Measurements from ENCODE around the gene ATP10A. TPM values are rescaled to one million over a fixed set of nuclear protein-coding genes. Genes with fewer than 3 reads are reported as not detected.

The ATP10A gene
- total RNA-seq, 1 experiment from 2014 or later = not detected

DNA sequence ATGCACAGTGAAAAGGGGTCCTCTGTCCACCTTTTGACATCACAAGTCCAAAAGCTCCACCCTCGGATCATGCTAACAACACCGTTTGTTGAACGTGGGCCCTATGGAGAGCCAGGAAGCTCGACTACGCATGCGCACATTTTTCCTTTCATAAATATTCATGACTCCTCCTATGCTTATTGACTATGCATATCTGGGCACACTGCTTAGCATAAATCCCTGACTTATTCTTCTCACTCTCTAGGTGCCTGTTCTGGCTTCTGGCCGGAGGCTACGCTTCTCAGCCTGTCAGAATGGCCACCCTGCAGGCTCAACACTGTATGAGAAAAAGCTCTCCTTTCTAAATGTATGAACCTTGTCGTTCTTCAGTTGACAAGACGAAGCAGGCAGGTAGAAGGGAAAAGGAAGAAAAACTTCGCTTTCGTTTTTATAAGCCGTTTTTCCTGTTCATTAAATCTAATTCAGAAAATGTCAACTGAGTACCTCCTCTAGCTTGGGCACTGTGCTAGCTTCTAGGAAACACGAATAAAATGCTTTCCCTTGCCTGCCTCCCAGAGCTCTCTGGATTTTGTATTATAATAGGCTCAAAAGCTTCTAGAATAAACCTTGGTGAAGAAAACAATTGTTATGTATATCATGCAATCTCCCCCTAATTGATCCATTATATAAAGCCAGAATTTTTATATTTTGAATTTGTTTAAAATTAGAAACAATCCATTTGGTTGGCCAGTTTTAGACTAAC is 207.7 kb downstream of the ATP10A start:
- H3K4me3 Mint-ChIP-seq (ENCODE audit: unreplicated experiment) = no peak overlapping the region
- no peaks in the 10 kb centered on the region for H3K27me3 ChIP-seq (replicated peaks; ENCODE audit: control insufficient read depth, insufficient read depth, low read length)
- no peaks in the 10 kb centered on the region for H3K36me3 Mint-ChIP-seq (ENCODE audit: insufficient read depth, unreplicated experiment)
- no peak for TF ChIP-seq CTCF (IDR thresholded peaks at IDR 0.05; ENCODE audit: insufficient read depth in 1 of 2, low read depth in 1 of 2, low read length in 1 of 2, severe bottlenecking in 1 of 2, unreplicated experiment in 1 of 2)
- H3K9me3 ChIP-seq = peaks cover 5% of the 10 kb centered on the region; the same call in 1 of the 2 replicates
- H3K36me3 ChIP-seq (ENCODE audit: control insufficient read depth, insufficient read depth, low read length) = no peaks in the 10 kb centered on the region
- ChIA-PET POLR2A (no interaction called here), CTCF (no interaction called here)
- peaks cover 10% of the 10 kb centered on the region for H3K4me1 ChIP-seq
- no peak for DNase-seq
- H3K9me3 Mint-ChIP-seq (ENCODE audit: unreplicated experiment) = peaks cover 10% of the 10 kb centered on the region
- H3K4me3 ChIP-seq (ENCODE audit: low read depth, low read length) = no peak overlapping the region
- BruUV-seq (replicated peaks) = no TSS peak
- intact Hi-C loops (cut with micrococcal nuclease; ENCODE audit: unreplicated experiment) = no loop called here
- H3K4me1 Mint-ChIP-seq (ENCODE audit: low read depth, unreplicated experiment) = peaks cover 9% of the 10 kb centered on the region
- no peak overlapping the region for H3K27ac Mint-ChIP-seq (ENCODE audit: unreplicated experiment)
- H3K27me3 Mint-ChIP-seq (ENCODE audit: insufficient read depth, unreplicated experiment) = no peaks in the 10 kb centered on the region

DNA sequence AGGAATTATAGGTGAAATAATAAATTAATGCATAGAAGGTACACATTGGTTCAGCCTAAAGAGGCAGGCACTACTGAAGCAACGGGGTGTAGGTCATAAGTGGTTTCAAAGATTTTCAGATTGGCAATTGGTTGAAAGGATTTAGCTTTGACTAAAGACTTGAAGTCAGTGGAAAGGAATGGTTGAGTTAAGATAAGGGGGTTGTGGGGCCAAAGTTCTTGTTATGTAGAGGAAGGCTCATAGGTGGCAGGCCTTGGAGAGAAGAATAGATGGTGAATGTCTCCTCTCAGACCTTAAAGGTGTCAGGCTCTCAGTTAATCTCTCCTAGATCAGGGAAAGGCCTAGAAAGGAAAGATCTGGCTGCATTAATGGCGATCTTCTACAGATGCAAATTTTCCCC is 209.8 kb downstream of the ATP10A start:
- Mint-ChIP-seq H3K9me3 (ENCODE audit: unreplicated experiment) (peaks cover 10% of the 10 kb centered on the region), H3K36me3 (ENCODE audit: insufficient read depth, unreplicated experiment) (no peaks in the 10 kb centered on the region), H3K4me3 (ENCODE audit: unreplicated experiment) (no peak overlapping the region), H3K4me1 (ENCODE audit: low read depth, unreplicated experiment) (peaks cover 9% of the 10 kb centered on the region), H3K27ac (ENCODE audit: unreplicated experiment) (no peak overlapping the region), H3K27me3 (ENCODE audit: insufficient read depth, unreplicated experiment) (no peaks in the 10 kb centered on the region)
- TF ChIP-seq CTCF (IDR thresholded peaks at IDR 0.05; ENCODE audit: insufficient read depth in 1 of 2, low read depth in 1 of 2, low read length in 1 of 2, severe bottlenecking in 1 of 2, unreplicated experiment in 1 of 2) = no peak
- Histone ChIP-seq H3K4me3 (ENCODE audit: low read depth, low read length) (no peak overlapping the region), H3K27me3 (replicated peaks; ENCODE audit: control insufficient read depth, insufficient read depth, low read length) (no peaks in the 10 kb centered on the region), H3K36me3 (ENCODE audit: control insufficient read depth, insufficient read depth, low read length) (no peaks in the 10 kb centered on the region), H3K9me3 (peaks cover 5% of the 10 kb centered on the region; the same call in 1 of the 2 replicates), H3K4me1 (peaks cover 10% of the 10 kb centered on the region)
- no TSS peak for BruUV-seq (replicated peaks)
- ChIA-PET POLR2A (interaction anchor here (0.6 kb wide), 1 partner anchor 278 kb away, joined by 3 read pairs; no protein-coding TSS in a partner anchor), CTCF (no interaction called here)
- intact Hi-C loops (cut with micrococcal nuclease; ENCODE audit: unreplicated experiment) = no loop called here
- no peak for DNase-seq

GRCh38 chr15:25652704-25653103 is 210.4 kb downstream of the ATP10A start:
- Histone ChIP-seq H3K4me1 (peaks cover 10% of the 10 kb centered on the region), H3K4me3 (ENCODE audit: low read depth, low read length) (no peak overlapping the region), H3K36me3 (ENCODE audit: control insufficient read depth, insufficient read depth, low read length) (no peaks in the 10 kb centered on the region), H3K27me3 (replicated peaks; ENCODE audit: control insufficient read depth, insufficient read depth, low read length) (no peaks in the 10 kb centered on the region), H3K9me3 (peaks cover 5% of the 10 kb centered on the region; the same call in 1 of the 2 replicates)
- DNase-seq = no peak
- Mint-ChIP-seq H3K27me3 (ENCODE audit: insufficient read depth, unreplicated experiment) (no peaks in the 10 kb centered on the region), H3K27ac (ENCODE audit: unreplicated experiment) (no peak overlapping the region), H3K36me3 (ENCODE audit: insufficient read depth, unreplicated experiment) (no peaks in the 10 kb centered on the region), H3K9me3 (ENCODE audit: unreplicated experiment) (peaks cover 10% of the 10 kb centered on the region), H3K4me1 (ENCODE audit: low read depth, unreplicated experiment) (peaks cover 9% of the 10 kb centered on the region), H3K4me3 (ENCODE audit: unreplicated experiment) (no peak overlapping the region)
- no TSS peak for BruUV-seq (replicated peaks)
- ChIA-PET POLR2A (interaction anchor here (0.6 kb wide), 1 partner anchor 277 kb away, joined by 3 read pairs; no protein-coding TSS in a partner anchor), CTCF (no interaction called here)
- TF ChIP-seq CTCF (IDR thresholded peaks at IDR 0.05; ENCODE audit: insufficient read depth in 1 of 2, low read depth in 1 of 2, low read length in 1 of 2, severe bottlenecking in 1 of 2, unreplicated experiment in 1 of 2) = no peak
- intact Hi-C loops (cut with micrococcal nuclease; ENCODE audit: unreplicated experiment) = loop anchor here (1.0 kb wide), 1 partner anchor 12 kb away; no protein-coding TSS in a partner anchor

Data from Caco-2 (cell line).